IMR-90 (cell line): ENCODE data around the gene CHD9. TPM values are rescaled to one million over a fixed set of nuclear protein-coding genes. Genes with fewer than 3 reads are reported as not detected.

Experiments
- ATAC-seq: fragments of 200-7000 bp; cut with Tn5 transposase; 2 replicates; pipeline ENCODE4 v1.9.1; 2020; ENCODE audit warnings: low read depth, mild to moderate bottlenecking, moderate library complexity
- BruUV-seq: library from RNA; stranded (reverse); fragments of 400-500 nt; replicated peaks from 2 replicates; lab custom pipeline; 2021; lab: Mats Ljungman, UMichigan
- CTCF ChIA-PET: fragments of 300-600 bp; formaldehyde crosslinking; extraction: SDS; loops from one replicate; lab custom pipeline; 2021; ENCODE audit warnings: antibody characterized with exemption; lab: Yijun Ruan, JAX
- POLR2A ChIA-PET: fragments of 300-600 bp; sonication (Branson Sonifier 250); formaldehyde crosslinking; loops from one replicate; lab custom pipeline; 2022; ENCODE audit warnings: antibody characterized with exemption; ENCODE audit not compliant: unreplicated experiment; lab: Charles Lee
- DNase-seq: peaks from one replicate; pipeline ENCODE4 v3.0.0; 2013
- H2AFZ ChIP-seq: replicated peaks from 2 replicates; pipeline ENCODE3; 2013; ENCODE audit warnings: low read length, mild to moderate bottlenecking; ENCODE audit not compliant: poor library complexity
- H2AK5ac ChIP-seq: 2 replicates; pipeline ENCODE4 v1.6.1; 2013; ENCODE audit warnings: low read depth, low read length, inconsistent platforms
- H2AK9ac ChIP-seq: replicated peaks from 2 replicates; pipeline ENCODE3; 2013; ENCODE audit warnings: mild to moderate bottlenecking, low read depth, low read length, moderate library complexity; ENCODE audit not compliant: poor library complexity
- H2BK120ac ChIP-seq: 2 replicates; pipeline ENCODE4 v1.6.1; 2013; ENCODE audit warnings: low read depth, low read length, inconsistent platforms
- H2BK15ac ChIP-seq: 3 replicates; pipeline ENCODE4 v1.6.1; 2013; ENCODE audit warnings: low read depth, low read length, inconsistent platforms
- H2BK20ac ChIP-seq: 2 replicates; pipeline ENCODE4 v1.6.1; 2013; ENCODE audit warnings: low read depth, mild to moderate bottlenecking, inconsistent platforms, low read length, moderate library complexity
- H2BK5ac ChIP-seq: 2 replicates; pipeline ENCODE4 v1.6.1; 2013; ENCODE audit warnings: mild to moderate bottlenecking, low read depth, low read length, inconsistent platforms; ENCODE audit not compliant: poor library complexity, severe bottlenecking
- H3K14ac ChIP-seq: replicated peaks from 2 replicates; pipeline ENCODE4 v1.6.1; 2013; ENCODE audit warnings: low read depth, low read length, inconsistent platforms
- H3K18ac ChIP-seq: 2 replicates; pipeline ENCODE4 v1.6.1; 2013; ENCODE audit warnings: low read depth, low read length, control low read depth
- H3K23ac ChIP-seq: 2 replicates; pipeline ENCODE4 v1.6.1; 2013; ENCODE audit warnings: low read depth, low read length, inconsistent platforms
- H3K27ac ChIP-seq: 2 replicates; pipeline ENCODE4 v1.5.1; 2013; ENCODE audit warnings: mild to moderate bottlenecking, control low read depth, low read length; ENCODE audit not compliant: insufficient read depth
- H3K27me3 ChIP-seq: 2 replicates; pipeline ENCODE4 v1.6.1; 2013; ENCODE audit warnings: low read length; ENCODE audit not compliant: control insufficient read depth, insufficient read depth
- H3K36me3 ChIP-seq: 2 replicates; pipeline ENCODE4 v1.6.1; 2013; ENCODE audit warnings: low read length, mixed read lengths; ENCODE audit not compliant: control insufficient read depth, insufficient read depth
- H3K4ac ChIP-seq: 2 replicates; pipeline ENCODE4 v1.6.1; 2013; ENCODE audit warnings: low read depth, low read length, inconsistent platforms
- H3K4me1 ChIP-seq: 2 replicates; pipeline ENCODE4 v1.6.1; 2013; ENCODE audit warnings: low read length, mixed read lengths; ENCODE audit not compliant: control insufficient read depth, insufficient read depth
- H3K4me2 ChIP-seq: 2 replicates; pipeline ENCODE4 v1.6.1; 2013; ENCODE audit warnings: low read depth, mild to moderate bottlenecking, control low read depth, low read length, moderate library complexity
- H3K4me3 ChIP-seq: 2 replicates; pipeline ENCODE4 v1.5.1; 2013; ENCODE audit warnings: low read depth, mild to moderate bottlenecking, control low read depth, low read length, moderate library complexity; ENCODE audit not compliant: insufficient read depth
- H3K56ac ChIP-seq: 2 replicates; pipeline ENCODE4 v1.6.1; 2013; ENCODE audit warnings: low read length, inconsistent platforms; ENCODE audit not compliant: insufficient read depth; ENCODE audit errors: extremely low read depth
- H3K79me1 ChIP-seq, 2 experiments: 2 replicates each; pipeline ENCODE4 v1.6.1; 2013; ENCODE audit warnings: low read length in 2 of 2, inconsistent platforms in 1 of 2, low read depth in 1 of 2
- H3K9ac ChIP-seq: 2 replicates; pipeline ENCODE4 v1.6.1; 2013; ENCODE audit warnings: low read depth, low read length, control low read depth
- H3K9me1 ChIP-seq: 2 replicates; pipeline ENCODE4 v1.6.1; 2013; ENCODE audit warnings: low read length, inconsistent platforms; ENCODE audit not compliant: insufficient read depth
- H3K9me3 ChIP-seq: 2 replicates; pipeline ENCODE4 v1.6.1; 2013; ENCODE audit warnings: low read length; ENCODE audit not compliant: control insufficient read depth, insufficient read depth
- H4K20me1 ChIP-seq: 2 replicates; pipeline ENCODE4 v1.6.1; 2013; ENCODE audit warnings: low read length, inconsistent platforms; ENCODE audit not compliant: insufficient read depth
- H4K5ac ChIP-seq: 2 replicates; pipeline ENCODE4 v1.6.1; 2013; ENCODE audit warnings: mild to moderate bottlenecking, low read depth, low read length, control low read depth
- H4K8ac ChIP-seq, 2 experiments: 2 replicates each; pipeline ENCODE4 v1.6.1; 2013; ENCODE audit warnings: low read depth in 2 of 2, low read length in 2 of 2, control low read depth in 1 of 2, inconsistent platforms in 1 of 2
- H4K91ac ChIP-seq: 2 replicates; pipeline ENCODE4 v1.6.1; 2013; ENCODE audit warnings: low read depth, low read length, inconsistent platforms; ENCODE audit not compliant: insufficient read depth
- CEBPB ChIP-seq: IDR thresholded peaks from 2 replicates; pipeline ENCODE4 v1.6.1; 2012; ENCODE audit warnings: low read depth, low read length, improper control_type of control experiment
- MAFK ChIP-seq: IDR thresholded peaks from 2 replicates; pipeline ENCODE4 v1.6.1; 2012; ENCODE audit warnings: low read depth, low read length, improper control_type of control experiment
- NFE2L2 ChIP-seq: fragments of 150-350 bp; IDR thresholded peaks from 2 replicates; pipeline ENCODE4 v1.6.1; 2016; ENCODE audit warnings: low read depth, mild to moderate bottlenecking, low read length
- WGBS, 2 experiments: methylation state at CpG; one replicate each; pipeline versions ENCODE4 v1.1.5 to v1.1.7; 2013; ENCODE audit warnings: missing lambda C conversion rate in 2 of 2; ENCODE audit not compliant: insufficient read length in 1 of 2; ENCODE audit errors: extremely low coverage in 2 of 2; 5-methylcytosine and 5-hydroxymethylcytosine counted together
- dilution Hi-C: fragments of 300-500 bp; cut with HindIII; formaldehyde crosslinking; loops from one replicate; pipeline ENCODE4 v1.14.3; 2018; ENCODE audit warnings: low sequenced_read_pairs; ENCODE audit not compliant: unreplicated experiment
- in situ Hi-C: fragments of 300-500 bp; cut with MboI; formaldehyde crosslinking; loops from 3 replicates; pipeline ENCODE4 v1.14.3; 2019; ENCODE audit warnings: low sequenced_read_pairs, inconsistent platforms, mixed read lengths
- intact Hi-C: fragments of 100-400 bp; cut with micrococcal nuclease; formaldehyde crosslinking; loops from 2 replicates; pipeline ENCODE4 v1.10.0; 2022
- polyA plus RNA-seq, 3 experiments: library from polyadenylated mRNA; depleted of rRNA; stranded (reverse); fragments of >200 nt; gene quantifications; 2 replicates each; pipeline ENCODE4 v1.2.3, GENCODE V29; 2012; ENCODE audit warnings: low replicate concordance in 1 of 3
- total RNA-seq: library from RNA; depleted of rRNA; stranded (reverse); fragments of >200 nt; gene quantifications from 2 replicates; pipeline ENCODE4 v1.2.3, GENCODE V29; 2012

CHD9 gene
- total and polyA plus RNA-seq, 2 of the 4 experiments (the other 2 are of a cell fraction) = 9.1 to 48.8 TPM

GRCh38 chr16:53090286-53090590 lies 35.4 kb downstream of the CHD9 start:
- ATAC-seq (no peak), DNase-seq (no peak)
- no peaks in the 10 kb centered on the region for H3K27me3 ChIP-seq
- peak overlapping the region; percentile 81 for H2BK120ac ChIP-seq
- dilution Hi-C loops = no loop called here
- H2BK5ac ChIP-seq = peak overlapping the region; percentile 76
- H3K36me3 ChIP-seq = no peaks in the 10 kb centered on the region
- peaks cover 15 to 69% of the 10 kb centered on the region in 2 experiments; a peak in 3 of 4 replicates for H3K79me1 ChIP-seq
- peak overlapping the region; percentile 88 for H2AK5ac ChIP-seq
- H2AK9ac ChIP-seq = peak overlapping the region; percentile 95
- H3K9ac ChIP-seq = peak overlapping the region; percentile 19; the same call in 1 of the 2 replicates
- H4K20me1 ChIP-seq = no peaks in the 10 kb centered on the region; the same call in 1 of the 2 replicates
- peak overlapping the region; percentile 39 for H3K18ac ChIP-seq
- peak overlapping the region; percentile 68 for H4K91ac ChIP-seq
- H2AFZ ChIP-seq = peak overlapping the region; percentile 86
- H4K5ac ChIP-seq = peak overlapping the region; percentile 23
- H3K9me3 ChIP-seq = no peaks in the 10 kb centered on the region
- peak overlapping the region; percentile 92 for H2BK20ac ChIP-seq
- peak overlapping the region; percentile 96 for H3K23ac ChIP-seq
- H3K56ac ChIP-seq = peak overlapping the region; percentile 18; the same call in 1 of the 2 replicates
- no peak overlapping the region for H3K4me3 ChIP-seq
- H3K4me1 ChIP-seq = peaks cover 20% of the 10 kb centered on the region
- H4K8ac ChIP-seq = peak overlapping the region; percentile 19 to 87
- POLR2A ChIA-PET = no interaction called here
- H3K4ac ChIP-seq = peak overlapping the region; percentile 90
- TF ChIP-seq CEBPB (no peak), MAFK (no peak), NFE2L2 (no peak)
- CTCF ChIA-PET = no interaction called here
- peak overlapping the region; percentile 81; the same call in 1 of the 3 replicates for H2BK15ac ChIP-seq
- no CpG with 5 or more reads among the region's 5 CpGs for WGBS, 2 experiments
- peak overlapping the region; percentile 82 for H3K14ac ChIP-seq
- H3K4me2 ChIP-seq = peak overlapping the region; percentile 52
- H3K9me1 ChIP-seq = peaks cover 30% of the 10 kb centered on the region
- H3K27ac ChIP-seq = peak overlapping the region; percentile 81; the same call in 1 of the 2 replicates
- intact Hi-C loops = loop anchor here (2.0 kb wide), 2 partner anchors 35 to 41 kb away; partner anchors contain the start of gene CHD9
- no TSS peak for BruUV-seq
- in situ Hi-C loops = no loop called here
